Measurements from ENCODE around the gene ZFAND6.

- TF ChIP-seq TCF4 (CRISPR knock-in tag; IDR thresholded peaks at IDR 0.05; ENCODE audit: borderline replicate concordance) (no peak), ZFP30 (CRISPR knock-in tag; IDR thresholded peaks at IDR 0.05) (no peak)
Observed at GRCh38 chr15:80151576-80151975, 92.1 kb downstream of the ZFAND6 start.

All from SK-N-SH treated with all-trans-retinoic acid at 6 μM for 48 hours (cell line).